GM23338 (cell line): Measurements from ENCODE around the gene TRAF7. TPM values are rescaled to one million over a fixed set of nuclear protein-coding genes. Genes with fewer than 3 reads are reported as not detected.

Experiments used
- ATAC-seq: fragments of 200-7000 bp; cut with Tn5 transposase; 3 replicates; pipeline ENCODE4 v1.9.1; 2020
- DNase-seq: peaks from one replicate; pipeline ENCODE4 v3.0.0-alpha.2; 2015; ENCODE audit warnings: low spot score
- H2AFZ ChIP-seq: fragments of 200-600 bp; sonication (generic); 2 replicates; pipeline ENCODE4 v1.8.0; 2016; ENCODE audit warnings: antibody characterized with exemption, mild to moderate bottlenecking, moderate library complexity
- H3F3A ChIP-seq: fragments of 200-600 bp; sonication (generic); replicated peaks from 2 replicates; pipeline ENCODE4 v1.8.0; 2017; ENCODE audit warnings: antibody characterized with exemption, mixed run types, low read depth
- H3K27ac ChIP-seq: fragments of 200-600 bp; sonication (generic); 2 replicates; pipeline ENCODE4 v1.6.1; 2016; ENCODE audit warnings: low read depth
- H3K27me3 ChIP-seq: fragments of 200-600 bp; sonication (generic); 2 replicates; pipeline ENCODE4 v1.8.0; 2016; ENCODE audit warnings: mild to moderate bottlenecking, mixed run types, moderate library complexity; ENCODE audit not compliant: insufficient read depth
- H3K36me3 ChIP-seq: fragments of 200-600 bp; sonication (generic); 2 replicates; pipeline ENCODE4 v1.8.0; 2016; ENCODE audit warnings: mild to moderate bottlenecking; ENCODE audit not compliant: insufficient read depth
- H3K4me1 ChIP-seq: fragments of 200-600 bp; sonication (generic); 2 replicates; pipeline ENCODE4 v1.8.0; 2016; ENCODE audit warnings: mild to moderate bottlenecking, moderate library complexity; ENCODE audit not compliant: insufficient read depth
- H3K4me2 ChIP-seq: fragments of 200-600 bp; sonication (generic); 2 replicates; pipeline ENCODE4 v1.7.1; 2017; ENCODE audit warnings: mixed run types
- H3K4me3 ChIP-seq: fragments of 200-600 bp; sonication (generic); 2 replicates; pipeline ENCODE4 v1.6.1; 2016; ENCODE audit warnings: mixed run types
- H3K79me2 ChIP-seq: fragments of 200-600 bp; sonication (generic); replicated peaks from 2 replicates; pipeline ENCODE4 v1.8.0; 2017; ENCODE audit warnings: mild to moderate bottlenecking; ENCODE audit not compliant: insufficient read depth
- H3K9me2 ChIP-seq: fragments of 200-600 bp; sonication (generic); 2 replicates; pipeline ENCODE4 v1.8.0; 2017; ENCODE audit not compliant: insufficient read depth
- H4K20me1 ChIP-seq: fragments of 200-600 bp; sonication (generic); replicated peaks from 2 replicates; pipeline ENCODE4 v1.8.0; 2017; ENCODE audit warnings: mild to moderate bottlenecking; ENCODE audit not compliant: insufficient read depth
- H3K27ac Mint-ChIP-seq: 2 replicates; pipeline ENCODE4 v1.8.0; 2020; ENCODE audit warnings: inconsistent platforms, mild to moderate bottlenecking, moderate library complexity, mixed read lengths
- H3K27me3 Mint-ChIP-seq: 3 replicates; pipeline ENCODE4 v1.8.0; 2022; ENCODE audit warnings: low read depth, mild to moderate bottlenecking, moderate library complexity, mixed read lengths, inconsistent platforms; ENCODE audit not compliant: insufficient read depth, poor library complexity
- H3K36me3 Mint-ChIP-seq: 3 replicates; pipeline ENCODE4 v1.8.0; 2021; ENCODE audit warnings: low read depth, mild to moderate bottlenecking, inconsistent platforms, moderate library complexity, mixed read lengths
- H3K4me1 Mint-ChIP-seq: 3 replicates; pipeline ENCODE4 v1.8.0; 2020; ENCODE audit warnings: mild to moderate bottlenecking, inconsistent platforms, mixed read lengths
- H3K4me3 Mint-ChIP-seq: 3 replicates; pipeline ENCODE4 v1.8.0; 2021; ENCODE audit warnings: moderate library complexity, mild to moderate bottlenecking, inconsistent platforms, mixed read lengths
- H3K9me3 Mint-ChIP-seq: 3 replicates; pipeline ENCODE4 v1.8.0; 2020; ENCODE audit warnings: moderate library complexity, mild to moderate bottlenecking, inconsistent platforms, mixed read lengths
- CREB1 ChIP-seq: fragments of 250-450 bp; sonication (Bioruptor Pico); IDR thresholded peaks from 2 replicates; pipeline ENCODE4 v1.5.0; 2020; ENCODE audit warnings: low read depth, mild to moderate bottlenecking, moderate library complexity
- CTCF ChIP-seq, 2 experiments: fragments of 200-600 bp in 1 of 2; sonication (generic) in 1 of 2; conservative IDR thresholded peaks; 2 replicates each; pipeline versions ENCODE4 v1.5.1 to v1.6.1; 2016 to 2017; ENCODE audit warnings: antibody characterized with exemption in 2 of 2, low read depth in 2 of 2, mild to moderate bottlenecking in 2 of 2, moderate library complexity in 1 of 2
- ETS1 ChIP-seq: IDR thresholded peaks from 2 replicates; pipeline ENCODE4 v1.6.1; 2016; ENCODE audit warnings: antibody characterized with exemption
- EZH2 ChIP-seq: fragments of 200-600 bp; sonication (generic); IDR thresholded peaks from one replicate; pipeline ENCODE4 v1.8.0; 2017; ENCODE audit warnings: antibody characterized with exemption, mild to moderate bottlenecking, low read depth; ENCODE audit not compliant: unreplicated experiment
- EZH2phosphoT487 ChIP-seq: fragments of 200-600 bp; sonication (generic); IDR thresholded peaks from one replicate; pipeline ENCODE4 v1.8.1; 2018; ENCODE audit warnings: antibody characterized with exemption; ENCODE audit not compliant: unreplicated experiment
- JUNB ChIP-seq: IDR thresholded peaks from one replicate; pipeline ENCODE4 v1.6.1; 2016; ENCODE audit warnings: antibody characterized with exemption; ENCODE audit not compliant: unreplicated experiment
- NANOG ChIP-seq: IDR thresholded peaks from 2 replicates; pipeline ENCODE4 v1.6.1; 2016; ENCODE audit warnings: antibody characterized with exemption, borderline replicate concordance
- POLR2AphosphoS5 ChIP-seq: IDR thresholded peaks from 2 replicates; pipeline ENCODE4 v1.6.1; 2016; ENCODE audit warnings: antibody characterized with exemption, low read depth
- REST ChIP-seq: IDR thresholded peaks from one replicate; pipeline ENCODE4 v1.6.1; 2018; ENCODE audit warnings: antibody characterized with exemption; ENCODE audit not compliant: unreplicated experiment
- STAT1 ChIP-seq: IDR thresholded peaks from one replicate; pipeline ENCODE4 v1.6.1; 2016; ENCODE audit warnings: antibody characterized with exemption; ENCODE audit not compliant: unreplicated experiment
- ZNF114 ChIP-seq: fragments of 250-450 bp; sonication (Bioruptor Pico); IDR thresholded peaks from 2 replicates; pipeline ENCODE4 v1.5.0; 2020; ENCODE audit warnings: mild to moderate bottlenecking, moderate library complexity
- ZNF331 ChIP-seq: fragments of 250-450 bp; sonication (Bioruptor Pico); IDR thresholded peaks from 2 replicates; pipeline ENCODE4 v1.5.0; 2020; ENCODE audit warnings: low read depth, mild to moderate bottlenecking, moderate library complexity
- ZNF462 ChIP-seq: fragments of 250-450 bp; sonication (Bioruptor Pico); IDR thresholded peaks from 2 replicates; pipeline ENCODE4 v1.5.0; 2020; ENCODE audit warnings: mild to moderate bottlenecking, moderate library complexity
- polyA plus RNA-seq: library from polyadenylated mRNA; unstranded; fragments of >200 nt; fragmentation: Nextera tagmentation; extraction: Ambion mirVana; gene quantifications from 2 replicates; pipeline ENCODE4 v1.2.1, GENCODE V29; 2016
- total RNA-seq: library from RNA; depleted of rRNA; stranded (reverse); fragments of >200 nt; shearing (Covaris generic); gene quantifications from 2 replicates; pipeline ENCODE4 v1.2.3, GENCODE V29; 2014

The TRAF7 gene
- total and polyA plus RNA-seq, 2 experiments from 2014 or later: 36.4 to 133 TPM

GRCh38 chr16:2181952-2182351 is 26.4 kb downstream of the TRAF7 start:
- Histone ChIP-seq H3F3A (0 out of 2 replicates have a peak, but pooled peaks cover 8% of the 10 kb centered on the region), H3K4me2 (no peak overlapping the region), H3K4me1 (no peaks in the 10 kb centered on the region), H4K20me1 (no peaks in the 10 kb centered on the region; the same call in 1 of the 2 replicates), H3K79me2 (no peaks in the 10 kb centered on the region), H3K36me3 (no peaks in the 10 kb centered on the region), H2AFZ (no peak overlapping the region), H3K27me3 (no peaks in the 10 kb centered on the region), H3K27ac (no peak overlapping the region), H3K4me3 (no peak overlapping the region), H3K9me2 (no peaks in the 10 kb centered on the region)
- Mint-ChIP-seq H3K9me3 (no peaks in the 10 kb centered on the region), H3K4me1 (peaks cover 6% of the 10 kb centered on the region), H3K4me3 (no peak overlapping the region; the same call in 2 of the 3 replicates), H3K36me3 (peaks cover 5% of the 10 kb centered on the region), H3K27ac (no peak overlapping the region), H3K27me3 (peaks cover 22% of the 10 kb centered on the region)
- no peak for ATAC-seq
- TF ChIP-seq CTCF (conservative IDR thresholded peaks at IDR 0.05; ENCODE audit: low read depth in 2 of 2) (no peak), POLR2AphosphoS5 (no peak), JUNB (no peak), REST (no peak), STAT1 (no peak), NANOG (no peak), EZH2phosphoT487 (no peak), ZNF462 (no peak), ZNF331 (CRISPR knock-in tag) (no peak), EZH2 (no peak), ZNF114 (CRISPR knock-in tag) (no peak), CREB1 (CRISPR knock-in tag) (no peak), ETS1 (no peak)
- no peak for DNase-seq
